Breast epithelium (tissue), 3 donors: ENCODE measurements around the gene WT1.

Source experiments
- POLR2A ChIP-seq: fragments of 450-650 bp; IDR thresholded peaks from one replicate; pipeline ENCODE4 v1.6.1; 2016; ENCODE audit warnings: antibody characterized with exemption, mild to moderate bottlenecking, moderate library complexity
- POLR2AphosphoS5 ChIP-seq, 3 donors: sonication (generic); formaldehyde crosslinking; IDR thresholded peaks; one replicate each; pipeline ENCODE4 v1.6.1; 2017; ENCODE audit warnings: antibody characterized with exemption in 3 of 3
- TF ChIP-seq, protein P1 (sequence below), 3 donors: fragments of 450-650 bp; IDR thresholded peaks; one replicate each; pipeline ENCODE4 v1.5.1; 2016 to 2017; ENCODE audit warnings: antibody characterized with exemption in 3 of 3, mild to moderate bottlenecking in 3 of 3, moderate library complexity in 3 of 3

DNA sequence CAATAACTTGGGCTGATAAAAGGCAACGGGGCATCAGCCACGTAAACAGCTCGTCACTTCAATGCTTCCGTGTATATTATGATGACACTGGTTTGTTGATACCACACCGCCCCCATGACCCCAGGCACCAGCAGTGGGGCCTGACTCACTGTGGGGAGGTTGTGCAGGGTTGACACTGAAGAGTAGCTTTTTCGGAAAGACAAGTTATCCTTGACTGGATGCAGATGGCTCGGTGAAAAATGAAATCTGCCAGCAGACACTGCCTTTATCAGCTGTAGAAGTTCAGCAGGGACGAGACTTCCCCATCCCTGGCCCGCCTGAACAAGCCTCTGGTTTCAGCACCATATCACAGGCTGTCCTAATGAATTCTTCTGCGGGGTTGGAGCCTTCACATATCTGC, 55.6 kb downstream of the WT1 start:
- TF ChIP-seq POLR2A (no peak), POLR2AphosphoS5 (IDR thresholded peaks at IDR 0.05) (no peak)
- TF ChIP-seq, protein P1, sequence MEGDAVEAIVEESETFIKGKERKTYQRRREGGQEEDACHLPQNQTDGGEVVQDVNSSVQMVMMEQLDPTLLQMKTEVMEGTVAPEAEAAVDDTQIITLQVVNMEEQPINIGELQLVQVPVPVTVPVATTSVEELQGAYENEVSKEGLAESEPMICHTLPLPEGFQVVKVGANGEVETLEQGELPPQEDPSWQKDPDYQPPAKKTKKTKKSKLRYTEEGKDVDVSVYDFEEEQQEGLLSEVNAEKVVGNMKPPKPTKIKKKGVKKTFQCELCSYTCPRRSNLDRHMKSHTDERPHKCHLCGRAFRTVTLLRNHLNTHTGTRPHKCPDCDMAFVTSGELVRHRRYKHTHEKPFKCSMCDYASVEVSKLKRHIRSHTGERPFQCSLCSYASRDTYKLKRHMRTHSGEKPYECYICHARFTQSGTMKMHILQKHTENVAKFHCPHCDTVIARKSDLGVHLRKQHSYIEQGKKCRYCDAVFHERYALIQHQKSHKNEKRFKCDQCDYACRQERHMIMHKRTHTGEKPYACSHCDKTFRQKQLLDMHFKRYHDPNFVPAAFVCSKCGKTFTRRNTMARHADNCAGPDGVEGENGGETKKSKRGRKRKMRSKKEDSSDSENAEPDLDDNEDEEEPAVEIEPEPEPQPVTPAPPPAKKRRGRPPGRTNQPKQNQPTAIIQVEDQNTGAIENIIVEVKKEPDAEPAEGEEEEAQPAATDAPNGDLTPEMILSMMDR (IDR thresholded peaks at IDR 0.05), result no peak
